ENCODE measurements around the gene POLR2B.

The POLR2B gene

DNA sequence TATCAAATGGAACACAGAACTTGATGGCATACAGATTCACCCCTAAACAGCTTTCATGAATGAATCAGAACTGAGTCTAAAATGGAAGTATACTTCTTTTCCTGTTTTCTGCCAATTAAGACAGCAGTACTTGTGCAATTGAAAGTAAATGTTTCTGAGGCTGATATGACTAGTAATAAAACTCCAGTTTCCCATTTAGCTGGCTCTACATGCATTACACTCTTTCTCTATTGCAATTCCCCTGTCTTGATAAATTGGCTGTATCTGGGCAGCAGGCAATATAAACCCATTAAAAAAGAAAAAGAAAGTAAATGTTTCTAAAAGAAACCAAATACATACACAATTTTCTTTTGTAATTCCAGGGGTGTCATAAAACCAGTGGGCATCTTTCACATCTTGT lies 5.9 kb upstream of the POLR2B start:
- TF ChIP-seq SIN3A (IDR thresholded peaks at IDR 0.05; ENCODE audit: borderline replicate concordance, insufficient read depth, low read length) (no peak), POLR2AphosphoS5 (IDR thresholded peaks at IDR 0.05; ENCODE audit: low read depth, low read length) (no peak), TAF1 (IDR thresholded peaks at IDR 0.05; ENCODE audit: borderline replicate concordance, insufficient read depth, low read length) (no peak), FOXP2 (optimal IDR thresholded peaks at IDR 0.05; ENCODE audit: borderline replicate concordance, extremely low read depth, extremely low read length, insufficient read depth) (no peak)
- TF ChIP-seq, protein P1, sequence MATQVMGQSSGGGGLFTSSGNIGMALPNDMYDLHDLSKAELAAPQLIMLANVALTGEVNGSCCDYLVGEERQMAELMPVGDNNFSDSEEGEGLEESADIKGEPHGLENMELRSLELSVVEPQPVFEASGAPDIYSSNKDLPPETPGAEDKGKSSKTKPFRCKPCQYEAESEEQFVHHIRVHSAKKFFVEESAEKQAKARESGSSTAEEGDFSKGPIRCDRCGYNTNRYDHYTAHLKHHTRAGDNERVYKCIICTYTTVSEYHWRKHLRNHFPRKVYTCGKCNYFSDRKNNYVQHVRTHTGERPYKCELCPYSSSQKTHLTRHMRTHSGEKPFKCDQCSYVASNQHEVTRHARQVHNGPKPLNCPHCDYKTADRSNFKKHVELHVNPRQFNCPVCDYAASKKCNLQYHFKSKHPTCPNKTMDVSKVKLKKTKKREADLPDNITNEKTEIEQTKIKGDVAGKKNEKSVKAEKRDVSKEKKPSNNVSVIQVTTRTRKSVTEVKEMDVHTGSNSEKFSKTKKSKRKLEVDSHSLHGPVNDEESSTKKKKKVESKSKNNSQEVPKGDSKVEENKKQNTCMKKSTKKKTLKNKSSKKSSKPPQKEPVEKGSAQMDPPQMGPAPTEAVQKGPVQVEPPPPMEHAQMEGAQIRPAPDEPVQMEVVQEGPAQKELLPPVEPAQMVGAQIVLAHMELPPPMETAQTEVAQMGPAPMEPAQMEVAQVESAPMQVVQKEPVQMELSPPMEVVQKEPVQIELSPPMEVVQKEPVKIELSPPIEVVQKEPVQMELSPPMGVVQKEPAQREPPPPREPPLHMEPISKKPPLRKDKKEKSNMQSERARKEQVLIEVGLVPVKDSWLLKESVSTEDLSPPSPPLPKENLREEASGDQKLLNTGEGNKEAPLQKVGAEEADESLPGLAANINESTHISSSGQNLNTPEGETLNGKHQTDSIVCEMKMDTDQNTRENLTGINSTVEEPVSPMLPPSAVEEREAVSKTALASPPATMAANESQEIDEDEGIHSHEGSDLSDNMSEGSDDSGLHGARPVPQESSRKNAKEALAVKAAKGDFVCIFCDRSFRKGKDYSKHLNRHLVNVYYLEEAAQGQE (IDR thresholded peaks at IDR 0.05; ENCODE audit: insufficient read depth in 1 of 2, low read depth in 2 of 2, low read length in 2 of 2), result no peak

DNA sequence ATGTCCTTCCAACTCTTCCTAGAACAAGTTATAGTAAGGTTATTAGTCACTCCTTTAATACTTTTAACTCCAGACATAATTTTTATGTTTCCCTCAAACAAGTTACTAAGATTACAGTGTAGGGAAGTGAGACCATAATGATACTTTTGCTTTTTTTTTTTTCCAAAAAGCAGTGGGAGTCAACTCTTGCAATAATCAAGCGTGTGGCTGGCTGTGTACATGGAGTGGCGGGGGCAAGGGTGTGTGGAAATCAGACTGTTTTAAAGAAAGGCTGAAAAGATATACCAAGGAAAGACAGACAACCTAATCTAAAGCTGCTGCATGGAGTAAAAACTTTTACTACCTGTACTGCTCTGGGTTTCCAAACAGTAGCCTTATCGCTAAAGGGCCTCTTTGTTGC lies 5.4 kb upstream of the POLR2B start:
- TF ChIP-seq POLR2AphosphoS5 (IDR thresholded peaks at IDR 0.05; ENCODE audit: low read depth, low read length), result no peak
- TF ChIP-seq, protein P1 (IDR thresholded peaks at IDR 0.05; ENCODE audit: insufficient read depth in 1 of 2, low read depth in 2 of 2, low read length in 2 of 2), result no peak
- no peak for TF ChIP-seq SIN3A (IDR thresholded peaks at IDR 0.05; ENCODE audit: borderline replicate concordance, insufficient read depth, low read length)
- TF ChIP-seq TAF1 (IDR thresholded peaks at IDR 0.05; ENCODE audit: borderline replicate concordance, insufficient read depth, low read length), result no peak
- TF ChIP-seq FOXP2 (optimal IDR thresholded peaks at IDR 0.05; ENCODE audit: borderline replicate concordance, extremely low read depth, extremely low read length, insufficient read depth), result no peak

DNA sequence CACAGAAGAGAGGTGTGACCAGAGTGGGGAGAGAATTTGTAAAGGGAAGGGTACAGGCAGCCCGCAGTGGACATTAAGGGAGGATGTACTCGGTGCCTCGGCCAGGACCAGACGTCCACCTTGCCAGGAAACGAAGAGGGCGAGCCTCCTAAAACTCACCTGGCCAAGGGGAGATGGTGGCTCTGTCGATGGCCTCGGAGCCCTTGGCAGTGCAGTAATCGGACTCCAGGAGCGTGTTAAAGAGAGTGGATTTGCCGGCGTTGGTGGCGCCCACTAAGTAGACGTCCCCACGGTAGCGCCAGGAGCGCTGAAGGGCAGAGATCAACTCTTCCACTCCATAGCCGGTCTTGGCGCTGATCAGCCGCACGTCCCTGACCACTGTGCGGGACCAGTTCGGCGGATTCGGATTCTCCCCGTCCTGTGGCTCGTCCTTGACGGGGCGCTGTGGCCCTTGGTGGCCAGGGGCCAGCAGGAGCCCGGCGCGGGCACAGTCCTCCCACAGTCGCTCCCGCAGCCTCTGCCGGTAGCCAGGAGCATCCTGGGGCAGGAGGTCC lies 2.3 kb upstream of the POLR2B start:
- TF ChIP-seq FOXP2 (optimal IDR thresholded peaks at IDR 0.05; ENCODE audit: borderline replicate concordance, extremely low read depth, extremely low read length, insufficient read depth), result no peak
- TF ChIP-seq, protein P1 (IDR thresholded peaks at IDR 0.05; ENCODE audit: insufficient read depth in 1 of 2, low read depth in 2 of 2, low read length in 2 of 2), result no peak

DNA sequence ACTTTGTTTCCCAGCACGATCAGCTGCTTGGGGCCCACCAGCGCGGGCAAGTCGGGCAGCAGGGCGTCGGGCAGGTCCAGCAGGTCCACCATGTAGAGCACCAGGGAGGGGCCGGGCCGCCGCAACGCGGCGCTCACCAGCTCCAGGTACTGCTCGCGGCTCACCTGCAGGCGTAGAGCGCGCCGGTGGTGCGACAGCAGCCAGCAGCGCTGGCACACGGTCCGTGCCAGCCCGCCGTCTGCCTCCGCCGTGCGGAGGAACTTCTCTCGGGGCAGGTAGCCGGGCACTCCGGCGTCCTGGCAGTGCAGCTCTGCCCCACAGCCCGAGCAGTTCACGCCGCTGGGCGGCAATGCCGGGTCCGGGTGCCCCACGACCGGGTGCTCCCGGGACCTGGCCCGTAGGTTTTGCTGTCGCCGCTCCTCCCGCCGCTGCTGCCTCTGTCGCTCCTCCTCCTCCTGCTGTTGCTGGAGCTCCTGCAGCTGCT lies 1.8 kb upstream of the POLR2B start:
- TF ChIP-seq TAF1 (IDR thresholded peaks at IDR 0.05; ENCODE audit: borderline replicate concordance, insufficient read depth, low read length), result no peak
- no peak for TF ChIP-seq POLR2AphosphoS5 (IDR thresholded peaks at IDR 0.05; ENCODE audit: low read depth, low read length)
- no peak for TF ChIP-seq SIN3A (IDR thresholded peaks at IDR 0.05; ENCODE audit: borderline replicate concordance, insufficient read depth, low read length)
- TF ChIP-seq, protein P1 (IDR thresholded peaks at IDR 0.05; ENCODE audit: insufficient read depth in 1 of 2, low read depth in 2 of 2, low read length in 2 of 2), result no peak
- no peak for TF ChIP-seq FOXP2 (optimal IDR thresholded peaks at IDR 0.05; ENCODE audit: borderline replicate concordance, extremely low read depth, extremely low read length, insufficient read depth)

Data from PFSK-1 (cell line).